LHCN-M2 (cell line): ENCODE results near the gene RAB41. TPM values are rescaled to one million over a fixed set of nuclear protein-coding genes. Genes with fewer than 3 reads are reported as not detected.
"Not testable (repeated sequence)": the region's sequence is repeated elsewhere in the genome, so short reads cannot be mapped to it uniquely, and the experiment has no call there.

Source experiments
- DNase-seq: peaks from one replicate; pipeline ENCODE4 v3.0.0-alpha.2; 2012; ENCODE audit warnings: low read depth
- total RNA-seq: library from RNA; depleted of rRNA; stranded (reverse); fragments of >200 nt; gene quantifications from 2 replicates; pipeline ENCODE4 v1.2.3, GENCODE V29; 2014; rRNA removed

Gene RAB41
- total RNA-seq, 1 experiment from 2014 or later, result not detected

DNA sequence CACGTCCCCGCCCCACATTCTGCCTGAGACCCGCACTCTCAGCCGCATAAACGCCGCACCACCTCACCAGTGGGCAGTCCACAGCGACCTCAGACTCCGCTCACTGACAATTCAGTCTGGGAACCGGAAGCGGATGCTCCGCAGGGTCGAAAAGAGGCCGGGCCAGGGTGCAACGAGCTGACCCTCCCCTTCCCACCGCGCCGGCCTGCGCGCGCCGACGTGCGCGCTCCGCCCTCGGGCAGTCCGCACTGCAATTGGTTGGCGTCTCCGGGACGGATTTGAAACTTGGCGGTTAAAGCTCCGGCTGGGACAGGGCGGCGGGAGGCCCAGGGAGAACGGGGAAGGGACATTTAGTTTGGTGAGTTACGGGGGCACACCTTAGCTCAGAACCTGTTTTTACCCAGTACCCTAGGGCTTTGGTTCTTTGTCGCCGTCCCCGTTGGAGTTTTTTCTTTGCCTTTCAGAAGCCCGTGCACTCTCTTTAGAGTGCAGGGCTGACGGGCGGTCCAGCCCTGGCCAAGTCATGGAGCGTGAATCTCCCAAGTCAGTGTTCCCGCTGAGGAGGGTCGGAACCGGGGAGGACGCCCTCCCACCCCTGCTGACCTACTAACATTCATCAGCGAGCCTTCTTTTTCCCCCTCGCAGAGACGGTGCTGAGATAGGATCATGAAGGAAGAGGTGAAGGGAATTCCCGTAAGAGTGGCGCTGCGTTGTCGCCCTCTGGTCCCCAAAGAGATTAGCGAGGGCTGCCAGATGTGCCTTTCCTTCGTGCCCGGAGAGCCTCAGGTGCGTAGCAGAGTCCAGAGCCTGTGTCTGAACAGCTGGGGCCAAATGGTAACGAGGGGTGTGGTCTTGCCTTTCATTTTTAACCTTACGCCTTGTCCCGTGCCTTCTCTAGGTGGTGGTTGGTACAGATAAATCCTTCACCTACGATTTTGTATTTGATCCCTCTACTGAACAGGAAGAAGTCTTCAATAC is 8.1 kb downstream of the RAB41 start, which contains the start of the genes KIF4A and PDZD11:
Gene KIF4A (plus strand): TSS at position 312 of the 978 bp plus-strand sequence. CDS start 355 bp downstream, at position 667.
Gene PDZD11 (minus strand): TSS at position 135 of the 978 bp plus-strand sequence. CDS start 586 bp downstream, outside the sequence.
- peak; percentile 79 for DNase-seq

DNA sequence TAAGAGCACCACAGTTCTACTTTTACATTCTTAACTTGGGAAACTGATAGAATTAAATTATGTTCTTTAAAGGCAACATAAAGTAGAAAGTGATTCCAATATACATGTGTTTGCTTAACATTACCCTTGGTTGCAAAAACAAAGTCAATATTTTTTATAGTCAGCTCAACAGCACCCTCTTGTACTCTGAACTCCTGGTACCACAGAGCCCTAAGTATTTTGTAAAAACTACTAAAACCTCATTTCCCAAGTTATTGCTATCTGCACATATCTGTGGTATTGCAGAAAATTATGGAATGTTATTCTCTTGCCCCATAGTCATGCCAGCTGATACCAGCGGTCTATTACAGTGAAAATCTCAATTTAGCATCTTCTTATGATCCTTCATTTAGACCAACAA is 10.8 kb downstream of the RAB41 start:
- peak; percentile 46 for DNase-seq

DNA sequence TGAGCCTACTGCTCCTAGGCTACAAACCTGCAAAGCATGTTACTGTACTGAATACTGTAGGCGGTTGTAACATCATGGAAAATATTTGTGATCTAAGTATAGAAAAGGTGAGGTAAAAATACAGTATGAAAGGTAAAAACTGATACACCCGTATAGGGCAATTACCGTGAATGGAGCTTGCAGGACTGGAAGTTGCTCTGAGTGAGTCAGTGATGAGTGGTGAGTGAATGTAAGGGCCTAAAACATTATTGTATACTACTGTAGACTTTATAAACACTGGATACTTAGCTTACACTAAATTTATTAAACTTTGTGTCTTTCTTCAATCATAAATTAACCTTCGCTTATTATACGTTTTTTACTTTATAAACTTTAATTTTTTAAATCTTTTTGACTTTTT is 11.6 kb downstream of the RAB41 start:
- no peak for DNase-seq

GRCh38 chrX:70301716-70302115 is 19.7 kb downstream of the RAB41 start:
- peak; percentile 5 for DNase-seq

GRCh38 chrX:70313503-70313902 is 31.5 kb downstream of the RAB41 start:
- peak; percentile 56 for DNase-seq

- DNase-seq, result no peak
These were observed 40.8 kb downstream of the RAB41 start for GRCh38 chrX:70322784-70323183.

- not testable (repeated sequence) for DNase-seq
These were observed 41.7 kb downstream of the RAB41 start for GRCh38 chrX:70323628-70324027.

GRCh38 chrX:70324326-70324725 is 42.4 kb downstream of the RAB41 start:
- DNase-seq, result no peak

DNA sequence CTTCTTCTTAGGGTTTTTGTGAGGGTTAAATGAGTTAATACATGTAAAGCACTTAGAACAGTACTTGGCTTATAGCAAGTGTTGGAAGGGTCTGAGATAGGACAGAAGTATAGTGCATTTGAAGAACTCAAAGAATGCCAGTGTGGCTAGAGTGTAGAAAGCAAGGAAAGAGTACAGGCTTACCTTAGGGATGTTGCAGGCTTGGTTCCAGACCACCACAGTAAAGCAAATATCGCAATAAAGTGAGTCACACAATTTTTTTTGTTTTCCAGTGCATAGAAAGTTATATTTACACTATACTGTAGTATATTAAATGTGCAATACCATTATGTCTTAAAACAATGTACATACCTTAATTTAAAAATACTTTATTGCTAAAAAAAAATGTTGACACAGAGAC is 49.2 kb downstream of the RAB41 start:
- no peak for DNase-seq

GRCh38 chrX:70332600-70332999 is 50.6 kb downstream of the RAB41 start:
- DNase-seq, result no peak

Other genes with a start within 250 kb of the RAB41 start
- 0.13 TPM in 1 of 2 replicates, not detected in the other for gene AWAT2, start 232.2 kb upstream of the RAB41 start, total RNA-seq
- gene OTUD6A, start 219.7 kb upstream of the RAB41 start, total RNA-seq, result not detected in 2 replicates
- 38.7 and 39.6 TPM in 2 replicates for gene IGBP1, start 148.7 kb upstream of the RAB41 start, total RNA-seq
- gene DGAT2L6, start 104.7 kb upstream of the RAB41 start, total RNA-seq, result not detected in 2 replicates
- not detected in 2 replicates for gene AWAT1, start 47.5 kb upstream of the RAB41 start, total RNA-seq
- not detected in 2 replicates for gene P2RY4, start 22.0 kb upstream of the RAB41 start, total RNA-seq
- not detected in 2 replicates for gene ARR3, start 13.8 kb upstream of the RAB41 start, total RNA-seq
- 83.5 and 84.9 TPM in 2 replicates for gene PDZD11, start 7.8 kb downstream of the RAB41 start, total RNA-seq
- 38.9 and 42.1 TPM in 2 replicates for gene KIF4A, start 7.9 kb downstream of the RAB41 start, total RNA-seq
- gene GDPD2, start 141.1 kb downstream of the RAB41 start, total RNA-seq, result not detected in 2 replicates
- 6.8 and 13.5 TPM in 2 replicates for gene DLG3, start 162.7 kb downstream of the RAB41 start, total RNA-seq